Measurements from ENCODE around the gene PLTP. TPM values are rescaled to one million over a fixed set of nuclear protein-coding genes. Genes with fewer than 3 reads are reported as not detected.

PLTP gene
- total RNA-seq, 3 donors from 2014 or later = 15.0 to 141 (median 111) TPM

DNA sequence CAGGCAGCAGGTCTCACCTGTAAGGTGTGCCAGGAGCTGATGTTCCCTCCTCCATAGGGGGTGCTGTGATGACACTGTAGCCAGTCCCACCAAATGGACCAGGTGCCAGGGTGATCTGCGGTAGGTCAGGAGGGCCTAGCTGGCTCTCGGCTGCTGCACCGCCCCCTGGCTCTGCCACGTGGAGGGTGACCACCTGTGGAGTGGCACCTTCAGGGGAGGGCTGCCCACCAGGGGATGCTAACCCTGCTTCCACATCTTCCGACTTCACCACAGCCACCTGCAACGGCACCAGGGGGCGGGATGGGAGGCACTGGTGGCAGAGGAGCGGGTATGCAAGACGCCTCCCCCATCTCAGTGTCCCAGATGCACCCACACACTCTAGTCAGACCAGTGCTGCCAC lies 41.7 kb upstream of the PLTP start:
- intact Hi-C loops (cut with DNase I, micrococcal nuclease) = no loop called here
- H3K36me3 ChIP-seq (ENCODE audit: low read depth) = peaks cover 12% of the 10 kb centered on the region
- TF ChIP-seq CTCF (IDR thresholded peaks at IDR 0.05) = no peak
- ATAC-seq (no peak), DNase-seq (peak in 1 of 3 donors; percentile 38)
- no peak overlapping the region for H3K4me3 ChIP-seq
- H3K9me3 ChIP-seq = no peaks in the 10 kb centered on the region
- H3K4me1 ChIP-seq (ENCODE audit: low read depth) = no peaks in the 10 kb centered on the region

DNA sequence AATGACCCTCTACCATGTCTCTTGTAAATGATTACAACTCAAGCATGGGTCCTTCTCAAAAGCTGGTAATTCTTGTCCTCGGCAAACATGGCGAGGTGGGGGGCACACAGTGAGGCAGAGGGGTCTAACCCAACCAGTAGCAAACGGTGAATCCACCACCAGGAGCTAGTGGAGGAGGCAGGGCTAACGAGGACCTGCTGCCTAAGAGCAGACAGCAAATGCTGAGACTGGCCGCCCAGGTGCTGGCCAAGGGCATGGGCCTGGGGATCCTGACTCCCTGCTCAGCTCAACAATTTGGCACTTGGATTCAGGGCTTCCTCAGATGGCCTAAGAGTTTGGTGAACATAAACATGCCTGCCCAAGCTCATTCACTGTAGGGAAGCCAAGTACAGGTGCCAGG lies 40.9 kb upstream of the PLTP start:
- ATAC-seq (no peak), DNase-seq (no peak)
- Histone ChIP-seq H3K4me3 (no peak overlapping the region), H3K36me3 (ENCODE audit: low read depth) (peaks cover 14% of the 10 kb centered on the region), H3K4me1 (ENCODE audit: low read depth) (no peaks in the 10 kb centered on the region), H3K9me3 (no peaks in the 10 kb centered on the region)
- intact Hi-C loops (cut with DNase I, micrococcal nuclease) = no loop called here
- no peak for TF ChIP-seq CTCF (IDR thresholded peaks at IDR 0.05)

DNA sequence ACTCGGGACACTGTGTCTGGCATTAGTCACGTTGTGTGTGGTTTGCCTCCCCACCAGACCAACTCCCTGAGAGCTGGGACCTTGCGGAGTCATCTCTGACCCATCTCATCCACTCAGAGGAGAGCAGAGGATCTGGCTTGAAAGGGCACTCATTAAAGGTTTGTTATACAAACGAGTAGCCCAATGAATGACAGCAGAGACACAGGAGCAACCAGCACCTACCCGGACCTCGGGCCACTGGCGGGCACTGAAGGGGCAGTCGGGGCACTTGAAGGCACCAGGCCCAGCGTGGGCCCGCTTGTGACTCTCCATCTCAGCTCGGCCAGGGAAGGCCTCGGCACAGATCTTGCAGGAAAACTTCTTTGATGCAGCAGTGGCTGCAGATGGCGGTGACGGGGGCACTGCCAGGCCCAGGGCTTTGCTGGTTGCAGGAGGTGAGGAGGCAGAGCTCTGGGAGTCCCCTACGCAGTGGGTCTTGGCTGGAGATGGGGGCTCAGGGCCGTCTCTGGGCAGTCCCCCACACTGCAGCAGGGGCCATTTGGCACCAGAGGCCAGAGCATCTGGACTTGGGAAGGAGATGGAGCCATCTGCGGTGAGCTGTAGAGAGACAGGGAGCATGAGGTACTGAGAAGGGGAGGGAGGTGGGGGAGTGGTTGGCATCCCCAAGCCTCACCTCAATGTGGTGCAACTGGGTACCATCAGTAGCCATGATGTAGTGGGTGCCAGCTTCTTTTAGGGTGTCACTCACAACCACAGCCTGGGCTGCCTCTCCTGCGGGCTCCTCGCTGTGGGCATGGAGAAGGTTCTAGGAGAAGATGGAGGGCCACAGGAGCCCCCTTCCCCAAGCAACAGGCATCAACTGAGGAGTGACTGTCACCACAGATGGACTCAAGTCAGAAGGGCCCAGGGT lies 40.2 kb upstream of the PLTP start:
- intact Hi-C loops (cut with DNase I, micrococcal nuclease) = no loop called here
- Histone ChIP-seq H3K36me3 (ENCODE audit: low read depth) (peaks cover 15% of the 10 kb centered on the region), H3K9me3 (no peaks in the 10 kb centered on the region), H3K4me1 (ENCODE audit: low read depth) (no peaks in the 10 kb centered on the region), H3K4me3 (no peak overlapping the region)
- DNase-seq = no peak
- no peak for TF ChIP-seq CTCF (IDR thresholded peaks at IDR 0.05)
- ATAC-seq = no peak

DNA sequence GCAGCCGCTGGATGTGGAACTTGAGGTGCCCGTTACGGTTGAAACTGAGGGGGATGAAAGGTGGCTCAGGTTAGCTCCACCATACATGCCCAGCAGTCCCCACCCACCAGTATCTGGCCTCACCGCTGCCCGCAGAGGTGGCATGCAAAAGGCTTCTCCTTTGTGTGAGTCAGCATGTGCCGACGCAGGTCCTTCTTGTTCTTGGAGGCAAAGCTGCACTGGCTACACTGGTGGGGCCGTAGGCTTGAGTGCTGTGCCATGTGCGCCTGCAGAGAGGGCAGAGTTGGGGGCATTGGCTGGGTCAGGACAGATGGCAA lies 38.3 kb upstream of the PLTP start:
- intact Hi-C loops (cut with DNase I, micrococcal nuclease) = no loop called here

DNA sequence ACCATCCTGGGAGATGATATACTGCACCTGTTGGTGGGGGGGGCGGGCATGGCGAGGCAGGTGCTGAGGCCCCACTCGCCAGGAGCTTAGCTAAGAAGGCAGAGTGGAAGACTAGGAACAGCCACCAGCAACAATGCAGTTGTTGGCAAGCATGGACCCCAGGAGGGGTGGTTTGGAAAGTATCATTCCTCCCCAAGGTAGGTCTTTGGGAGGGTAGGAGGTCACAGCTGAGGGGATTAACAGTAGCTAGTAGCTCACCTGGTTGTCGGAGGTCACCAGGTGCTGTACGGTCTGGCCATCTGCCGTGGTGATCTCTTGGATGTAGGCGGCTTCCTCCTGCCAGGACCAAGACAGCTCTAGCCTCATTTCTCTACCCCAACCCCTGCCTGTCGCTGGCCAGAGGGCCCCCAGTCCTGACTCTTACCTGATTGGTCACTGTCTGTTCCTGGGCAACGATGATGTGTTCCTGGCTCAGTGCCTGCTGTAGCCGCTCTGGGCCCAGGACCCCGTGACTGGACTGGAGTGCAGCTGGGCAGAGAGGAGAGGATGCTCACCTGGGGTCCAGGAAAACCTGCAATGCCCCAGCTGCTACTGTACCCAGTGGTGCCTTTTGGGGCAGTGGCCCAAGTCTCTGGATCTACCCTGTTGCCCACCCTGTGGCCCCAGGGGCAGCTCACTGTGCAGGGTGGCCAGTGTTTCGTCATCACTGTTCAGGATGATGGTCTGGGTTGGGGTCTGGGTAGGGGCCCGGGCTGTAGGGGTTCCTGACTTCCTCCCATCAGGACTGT lies 37.8 kb upstream of the PLTP start:
- Histone ChIP-seq H3K9me3 (no peaks in the 10 kb centered on the region), H3K4me1 (ENCODE audit: low read depth) (no peaks in the 10 kb centered on the region), H3K4me3 (no peak overlapping the region), H3K36me3 (ENCODE audit: low read depth) (peaks cover 27% of the 10 kb centered on the region)
- DNase-seq (no peak), ATAC-seq (no peak)
- intact Hi-C loops (cut with DNase I, micrococcal nuclease) = no loop called here
- TF ChIP-seq CTCF (IDR thresholded peaks at IDR 0.05) = no peak

More for the DNA sequence above, 38.3 kb upstream of the PLTP start:
- H3K4me1 ChIP-seq (ENCODE audit: low read depth) = no peaks in the 10 kb centered on the region
- no peaks in the 10 kb centered on the region for H3K9me3 ChIP-seq
- ATAC-seq = no peak
- peaks cover 25% of the 10 kb centered on the region for H3K36me3 ChIP-seq (ENCODE audit: low read depth)
- DNase-seq = no peak
- H3K4me3 ChIP-seq = no peak overlapping the region
- TF ChIP-seq CTCF (IDR thresholded peaks at IDR 0.05) = no peak
